Mesenteric fat pad (tissue), 1 donor: ENCODE data around the gene GSG1. TPM values are rescaled to one million over a fixed set of nuclear protein-coding genes. Genes with fewer than 3 reads are reported as not detected.

Experiments
- DNase-seq: peaks from one replicate; pipeline ENCODE4 v3.0.0-alpha.2; 2020; ENCODE audit warnings: low spot score
- total RNA-seq: library from RNA; stranded (reverse); fragmentation: NEBNext Ultra II Directional; extraction: Animal tissue kit (Norgen Biotek cat#: 25700); gene quantifications from one replicate; pipeline ENCODE4 v1.2.1, GENCODE V29; 2021
- donor health status: DM: yes; HTN: yes; CAD: no.

Gene GSG1
- total RNA-seq, 1 donor from 2014 or later = not detected

- no peak for DNase-seq
Observed at GRCh38 chr12:13120413-13120812, 16.9 kb upstream of the GSG1 start.

GRCh38 chr12:13119826-13120225, 16.4 kb upstream of the GSG1 start:
- DNase-seq = no peak

- DNase-seq = no peak
Observed at GRCh38 chr12:13117029-13117428, 13.6 kb upstream of the GSG1 start.

GRCh38 chr12:13116259-13116658, 12.8 kb upstream of the GSG1 start:
- no peak for DNase-seq

- no peak for DNase-seq
Observed at GRCh38 chr12:13114251-13115052, 11.0 kb upstream of the GSG1 start.

- no peak for DNase-seq
Observed at GRCh38 chr12:13112968-13113367, 9.5 kb upstream of the GSG1 start.

GRCh38 chr12:13106666-13107065, 3.2 kb upstream of the GSG1 start:
- no peak for DNase-seq

- DNase-seq = no peak
Observed at GRCh38 chr12:13105781-13106180, 2.3 kb upstream of the GSG1 start.

- DNase-seq = no peak
Observed at GRCh38 chr12:13104409-13104808, 942 bp upstream of the GSG1 start.

- no peak for DNase-seq
Observed at GRCh38 chr12:13102461-13103195, 839 bp downstream of the GSG1 start.

- no peak for DNase-seq
Observed at GRCh38 chr12:13101821-13102375, 1.6 kb downstream of the GSG1 start.

- peak; percentile 98 for DNase-seq
Observed at GRCh38 chr12:13100882-13101769, 2.3 kb downstream of the GSG1 start.

- no peak for DNase-seq
Observed at GRCh38 chr12:13100605-13100881, 2.9 kb downstream of the GSG1 start.

- no peak for DNase-seq
Observed at GRCh38 chr12:13099844-13100604, 3.4 kb downstream of the GSG1 start.

GRCh38 chr12:13099066-13099843, 4.2 kb downstream of the GSG1 start:
- no peak for DNase-seq

- no peak for DNase-seq
Observed at GRCh38 chr12:13097491-13098011, 5.9 kb downstream of the GSG1 start.

GRCh38 chr12:13095266-13095995, 8.0 kb downstream of the GSG1 start:
- DNase-seq = no peak

GRCh38 chr12:13094367-13094766, 9.1 kb downstream of the GSG1 start:
- DNase-seq = no peak

GRCh38 chr12:13093848-13094220, 9.6 kb downstream of the GSG1 start:
- DNase-seq = no peak
